ENCODE results near the gene PSMB5.

DNA sequence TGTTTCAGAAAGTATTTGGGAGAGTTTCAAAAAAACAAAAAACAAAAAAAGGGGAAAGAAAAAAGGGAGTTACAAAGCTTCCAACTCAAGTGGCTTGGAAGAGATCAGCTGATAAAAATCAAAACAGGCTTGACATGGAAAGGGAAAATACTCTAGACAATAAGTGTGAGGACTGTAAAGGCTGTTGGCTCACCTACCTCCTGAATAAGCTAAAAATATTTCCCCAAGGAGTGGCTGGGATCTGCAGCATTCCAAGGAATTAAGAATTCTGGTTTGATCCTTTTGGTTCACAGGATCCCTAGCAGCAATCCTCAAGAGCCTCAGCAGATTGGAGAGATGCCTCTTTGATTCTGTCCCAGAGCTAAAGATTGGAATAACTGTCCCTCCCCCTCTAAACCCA, 41.2 kb downstream of the PSMB5 start:
- TF ChIP-seq CTCF (IDR thresholded peaks at IDR 0.05) (no peak), POLR2A (IDR thresholded peaks at IDR 0.05) (no peak)
